HepG2 (cell line): ENCODE data around the gene SOX21.

ENCODE experiments used
- NFIB ChIP-seq: sonication (generic); formaldehyde crosslinking; IDR thresholded peaks from 2 replicates; pipeline ENCODE4 v1.9.0; 2021; ENCODE audit warnings: missing genetic modification reagents, mild to moderate bottlenecking, borderline replicate concordance
- ZFP1 ChIP-seq: IDR thresholded peaks from 2 replicates; pipeline ENCODE4 v1.6.1; 2016
- TF ChIP-seq, protein P1 (sequence below): sonication (generic); formaldehyde crosslinking; IDR thresholded peaks from 2 replicates; pipeline ENCODE4 v1.9.0; 2021; ENCODE audit warnings: missing genetic modification reagents, borderline replicate concordance

GRCh38 chr13:94722609-94723345, 10.4 kb upstream of the SOX21 start:
- TF ChIP-seq, protein P1, sequence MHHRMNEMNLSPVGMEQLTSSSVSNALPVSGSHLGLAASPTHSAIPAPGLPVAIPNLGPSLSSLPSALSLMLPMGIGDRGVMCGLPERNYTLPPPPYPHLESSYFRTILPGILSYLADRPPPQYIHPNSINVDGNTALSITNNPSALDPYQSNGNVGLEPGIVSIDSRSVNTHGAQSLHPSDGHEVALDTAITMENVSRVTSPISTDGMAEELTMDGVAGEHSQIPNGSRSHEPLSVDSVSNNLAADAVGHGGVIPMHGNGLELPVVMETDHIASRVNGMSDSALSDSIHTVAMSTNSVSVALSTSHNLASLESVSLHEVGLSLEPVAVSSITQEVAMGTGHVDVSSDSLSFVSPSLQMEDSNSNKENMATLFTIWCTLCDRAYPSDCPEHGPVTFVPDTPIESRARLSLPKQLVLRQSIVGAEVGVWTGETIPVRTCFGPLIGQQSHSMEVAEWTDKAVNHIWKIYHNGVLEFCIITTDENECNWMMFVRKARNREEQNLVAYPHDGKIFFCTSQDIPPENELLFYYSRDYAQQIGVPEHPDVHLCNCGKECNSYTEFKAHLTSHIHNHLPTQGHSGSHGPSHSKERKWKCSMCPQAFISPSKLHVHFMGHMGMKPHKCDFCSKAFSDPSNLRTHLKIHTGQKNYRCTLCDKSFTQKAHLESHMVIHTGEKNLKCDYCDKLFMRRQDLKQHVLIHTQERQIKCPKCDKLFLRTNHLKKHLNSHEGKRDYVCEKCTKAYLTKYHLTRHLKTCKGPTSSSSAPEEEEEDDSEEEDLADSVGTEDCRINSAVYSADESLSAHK (CRISPR knock-in tag) = no peak
- TF ChIP-seq ZFP1 (CRISPR knock-in tag) = no peak
- no peak for TF ChIP-seq NFIB (CRISPR knock-in tag)
